WI38 (cell line): Measurements from ENCODE around the gene APOF.
A peak's percentile ranks its signal among the peaks of the same experiment; 100 is the strongest.

Experiments used
- H3K4me3 ChIP-seq: 2 replicates; pipeline ENCODE4 v1.5.1; 2011; ENCODE audit warnings: low read depth, mild to moderate bottlenecking, control low read depth, low read length
- CTCF ChIP-seq: IDR thresholded peaks from 2 replicates; pipeline ENCODE4 v1.5.1; 2012; ENCODE audit warnings: low read depth, mild to moderate bottlenecking, control low read depth, low read length

Gene APOF

GRCh38 chr12:56334490-56334793, 28.2 kb downstream of the APOF start:
- peak overlapping the region; percentile 61 for H3K4me3 ChIP-seq
- no peak for TF ChIP-seq CTCF

- H3K4me3 ChIP-seq: peak within 1 kb of the TSS; percentile 61
- peak; percentile 81 for TF ChIP-seq CTCF
Measured at GRCh38 chr12:56333679-56334489, 28.8 kb downstream of the APOF start, which contains the start of gene PAN2. Gene PAN2, minus strand, starts transcription at chr12:56334000. Its CDS starts 906 bp downstream, at chr12:56333094.

- TF ChIP-seq CTCF: no peak
- peak overlapping the region; percentile 61 for H3K4me3 ChIP-seq
Measured at GRCh38 chr12:56333197-56333678, 29.4 kb downstream of the APOF start.

- peak overlapping the region; percentile 61 for H3K4me3 ChIP-seq
Measured at GRCh38 chr12:56332512-56333196, 30.0 kb downstream of the APOF start.

GRCh38 chr12:56330936-56331490, 31.6 kb downstream of the APOF start:
- TF ChIP-seq CTCF: no peak
- no peak overlapping the region for H3K4me3 ChIP-seq

More at GRCh38 chr12:56332512-56333196, 30.0 kb downstream of the APOF start:
- TF ChIP-seq CTCF: no peak

- H3K4me3 ChIP-seq: no peak overlapping the region
- TF ChIP-seq CTCF: no peak
Measured at GRCh38 chr12:56326533-56326932, 36.1 kb downstream of the APOF start.

- no peak for TF ChIP-seq CTCF
- H3K4me3 ChIP-seq: no peak overlapping the region
Measured at GRCh38 chr12:56326126-56326525, 36.5 kb downstream of the APOF start.
